ENCODE measurements around the gene USP31. TPM values are rescaled to one million over a fixed set of nuclear protein-coding genes. Genes with fewer than 3 reads are reported as not detected.
A peak's percentile ranks its signal among the peaks of the same experiment; 100 is the strongest.

Gene USP31
- total RNA-seq, 1 experiment from 2014 or later, result 11.3 TPM

DNA sequence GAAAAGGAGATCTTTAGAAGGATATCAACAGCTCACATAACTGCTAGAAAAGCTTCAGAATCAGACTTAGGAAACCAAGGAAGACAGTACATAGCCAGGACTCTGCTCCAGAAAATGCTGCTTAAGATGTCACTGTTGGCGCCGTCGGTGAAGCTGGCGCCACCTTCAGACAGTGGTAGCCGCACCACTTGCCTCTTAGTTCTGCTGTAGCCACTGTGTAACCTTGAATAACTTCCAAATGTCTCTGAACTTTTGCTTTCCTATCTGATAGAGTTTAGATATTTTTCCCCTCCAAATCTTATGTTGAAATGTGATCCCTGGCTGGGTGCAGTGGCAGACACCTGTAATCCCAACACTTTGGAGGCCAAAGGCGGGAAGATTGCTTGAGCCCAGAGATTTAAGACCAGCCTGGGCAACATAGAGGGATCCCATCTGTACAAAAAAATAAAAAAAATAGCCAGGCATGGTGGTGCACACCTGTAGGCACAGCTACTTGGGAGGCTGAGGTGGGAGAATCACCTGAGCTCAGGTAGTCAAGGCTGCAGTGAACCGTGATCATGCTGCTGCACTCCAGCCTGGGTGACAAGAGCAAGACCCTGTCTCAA, 6.3 kb upstream of the USP31 start:
- DNase-seq, result no peak
- no peak overlapping the region for H3K27ac Mint-ChIP-seq (ENCODE audit: unreplicated experiment)
- no peaks in the 10 kb centered on the region for H3K4me1 ChIP-seq
- TF ChIP-seq, protein P1, sequence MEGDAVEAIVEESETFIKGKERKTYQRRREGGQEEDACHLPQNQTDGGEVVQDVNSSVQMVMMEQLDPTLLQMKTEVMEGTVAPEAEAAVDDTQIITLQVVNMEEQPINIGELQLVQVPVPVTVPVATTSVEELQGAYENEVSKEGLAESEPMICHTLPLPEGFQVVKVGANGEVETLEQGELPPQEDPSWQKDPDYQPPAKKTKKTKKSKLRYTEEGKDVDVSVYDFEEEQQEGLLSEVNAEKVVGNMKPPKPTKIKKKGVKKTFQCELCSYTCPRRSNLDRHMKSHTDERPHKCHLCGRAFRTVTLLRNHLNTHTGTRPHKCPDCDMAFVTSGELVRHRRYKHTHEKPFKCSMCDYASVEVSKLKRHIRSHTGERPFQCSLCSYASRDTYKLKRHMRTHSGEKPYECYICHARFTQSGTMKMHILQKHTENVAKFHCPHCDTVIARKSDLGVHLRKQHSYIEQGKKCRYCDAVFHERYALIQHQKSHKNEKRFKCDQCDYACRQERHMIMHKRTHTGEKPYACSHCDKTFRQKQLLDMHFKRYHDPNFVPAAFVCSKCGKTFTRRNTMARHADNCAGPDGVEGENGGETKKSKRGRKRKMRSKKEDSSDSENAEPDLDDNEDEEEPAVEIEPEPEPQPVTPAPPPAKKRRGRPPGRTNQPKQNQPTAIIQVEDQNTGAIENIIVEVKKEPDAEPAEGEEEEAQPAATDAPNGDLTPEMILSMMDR (IDR thresholded peaks at IDR 0.05; ENCODE audit: insufficient read depth in 1 of 2, low read depth in 1 of 2, low read length in 1 of 2, severe bottlenecking in 1 of 2, unreplicated experiment in 1 of 2), result peak in 1 of 2 experiments; percentile 42
- peaks cover 4% of the 10 kb centered on the region for H3K27me3 Mint-ChIP-seq (ENCODE audit: insufficient read depth, unreplicated experiment)
- no peak overlapping the region for H3K4me3 Mint-ChIP-seq (ENCODE audit: unreplicated experiment)
- no peak overlapping the region for H3K4me3 ChIP-seq (ENCODE audit: low read depth, low read length)
- CTCF ChIA-PET, result no interaction called here
- H3K36me3 ChIP-seq (ENCODE audit: control insufficient read depth, insufficient read depth, low read length), result no peaks in the 10 kb centered on the region
- H3K36me3 Mint-ChIP-seq (ENCODE audit: insufficient read depth, unreplicated experiment), result no peaks in the 10 kb centered on the region
- intact Hi-C loops (cut with micrococcal nuclease; ENCODE audit: unreplicated experiment), result no loop called here
- no peaks in the 10 kb centered on the region for H3K9me3 Mint-ChIP-seq (ENCODE audit: unreplicated experiment)
- no peaks in the 10 kb centered on the region for H3K27me3 ChIP-seq (replicated peaks; ENCODE audit: control insufficient read depth, insufficient read depth, low read length)
- no peaks in the 10 kb centered on the region for H3K9me3 ChIP-seq
- POLR2A ChIA-PET, result no interaction called here
- no TSS peak for BruUV-seq (replicated peaks)
- H3K4me1 Mint-ChIP-seq (ENCODE audit: low read depth, unreplicated experiment), result no peaks in the 10 kb centered on the region

DNA sequence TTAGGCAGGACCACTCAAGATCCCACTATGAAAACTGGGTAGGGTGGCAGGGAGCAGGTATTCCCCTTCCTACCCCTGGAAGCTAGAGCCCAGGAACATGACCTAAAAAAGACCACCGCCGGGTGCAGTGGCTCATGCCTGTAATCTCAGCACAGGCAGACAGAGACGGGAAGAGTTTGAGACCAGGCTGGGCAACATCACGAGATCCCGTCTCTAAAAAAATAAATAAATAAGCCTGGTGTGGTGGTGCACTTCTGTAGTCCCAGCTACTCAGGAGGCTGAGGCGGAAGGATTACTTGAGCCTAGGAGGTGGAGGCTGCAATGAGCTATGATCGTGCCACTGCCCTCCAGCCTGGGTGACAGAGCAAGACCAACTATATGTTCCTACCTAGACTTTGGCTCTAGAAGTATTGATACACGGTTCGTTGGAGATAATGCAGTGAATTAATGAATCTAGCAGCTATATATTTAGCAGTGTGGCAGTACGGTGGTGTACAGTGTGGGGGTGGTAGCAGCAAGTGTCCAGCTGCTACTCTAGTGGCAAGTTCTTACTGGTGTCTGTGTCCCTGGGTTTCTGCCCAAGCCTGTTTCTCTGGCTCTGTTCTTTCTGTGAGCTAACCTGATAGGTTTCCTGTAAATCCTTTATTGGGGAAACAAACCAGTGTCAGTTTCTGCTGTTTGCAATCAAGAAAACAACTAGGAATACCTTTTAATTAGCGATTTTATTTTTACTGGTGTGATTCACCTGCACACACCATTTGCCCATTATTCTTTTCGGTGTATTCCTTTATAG, 3.3 kb upstream of the USP31 start:
- peaks cover 4% of the 10 kb centered on the region for H3K27me3 Mint-ChIP-seq (ENCODE audit: insufficient read depth, unreplicated experiment)
- intact Hi-C loops (cut with micrococcal nuclease; ENCODE audit: unreplicated experiment), result no loop called here
- no peaks in the 10 kb centered on the region for H3K9me3 Mint-ChIP-seq (ENCODE audit: unreplicated experiment)
- ChIA-PET POLR2A (no interaction called here), CTCF (no interaction called here)
- H3K36me3 Mint-ChIP-seq (ENCODE audit: insufficient read depth, unreplicated experiment), result peaks cover 5% of the 10 kb centered on the region
- H3K4me3 Mint-ChIP-seq (ENCODE audit: unreplicated experiment), result no peak overlapping the region
- H3K4me3 ChIP-seq (ENCODE audit: low read depth, low read length), result no peak overlapping the region
- TF ChIP-seq, protein P1 (IDR thresholded peaks at IDR 0.05; ENCODE audit: insufficient read depth in 1 of 2, low read depth in 1 of 2, low read length in 1 of 2, severe bottlenecking in 1 of 2, unreplicated experiment in 1 of 2), result no peak
- peaks cover under 1% of the 10 kb centered on the region; the same call in 1 of the 2 replicates for H3K4me1 ChIP-seq
- no peak overlapping the region for H3K27ac Mint-ChIP-seq (ENCODE audit: unreplicated experiment)
- no peaks in the 10 kb centered on the region for H3K27me3 ChIP-seq (replicated peaks; ENCODE audit: control insufficient read depth, insufficient read depth, low read length)
- no TSS peak for BruUV-seq (replicated peaks)
- H3K4me1 Mint-ChIP-seq (ENCODE audit: low read depth, unreplicated experiment), result no peaks in the 10 kb centered on the region
- H3K9me3 ChIP-seq, result no peaks in the 10 kb centered on the region
- no peaks in the 10 kb centered on the region for H3K36me3 ChIP-seq (ENCODE audit: control insufficient read depth, insufficient read depth, low read length)
- DNase-seq, result no peak

DNA sequence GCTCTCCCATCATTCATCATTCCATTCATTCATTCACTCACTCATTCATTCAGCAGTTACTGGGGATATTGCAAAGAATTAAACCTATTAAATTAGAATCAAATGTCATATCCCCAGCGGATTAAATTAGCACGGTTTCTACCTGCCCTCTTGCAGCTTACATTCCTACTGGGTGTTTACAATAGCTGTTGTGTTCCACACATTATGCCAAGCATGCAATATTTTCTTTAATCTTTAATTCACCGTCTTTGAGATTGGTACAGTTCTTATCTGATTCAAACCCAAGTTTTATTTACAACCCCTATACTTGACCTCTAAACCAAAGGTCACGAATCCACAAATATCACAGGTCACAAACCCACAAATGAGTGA, 727 bp upstream of the USP31 start:
- Mint-ChIP-seq H3K4me1 (ENCODE audit: low read depth, unreplicated experiment) (no peaks in the 10 kb centered on the region), H3K9me3 (ENCODE audit: unreplicated experiment) (no peaks in the 10 kb centered on the region), H3K27me3 (ENCODE audit: insufficient read depth, unreplicated experiment) (peaks cover under 1% of the 10 kb centered on the region), H3K4me3 (ENCODE audit: unreplicated experiment) (peak overlapping the region; percentile 92), H3K27ac (ENCODE audit: unreplicated experiment) (no peak overlapping the region), H3K36me3 (ENCODE audit: insufficient read depth, unreplicated experiment) (peaks cover 5% of the 10 kb centered on the region)
- intact Hi-C loops (cut with micrococcal nuclease; ENCODE audit: unreplicated experiment), result loop anchor here (1.0 to 5.0 kb wide), 2 partner anchors 68 to 284 kb away; no protein-coding TSS in a partner anchor
- Histone ChIP-seq H3K4me1 (peaks cover 8% of the 10 kb centered on the region), H3K36me3 (ENCODE audit: control insufficient read depth, insufficient read depth, low read length) (no peaks in the 10 kb centered on the region), H3K9me3 (no peaks in the 10 kb centered on the region), H3K4me3 (ENCODE audit: low read depth, low read length) (peak overlapping the region; percentile 53), H3K27me3 (replicated peaks; ENCODE audit: control insufficient read depth, insufficient read depth, low read length) (no peaks in the 10 kb centered on the region)
- no TSS peak for BruUV-seq (replicated peaks)
- POLR2A ChIA-PET, result no interaction called here
- no peak for DNase-seq
- TF ChIP-seq, protein P1 (IDR thresholded peaks at IDR 0.05; ENCODE audit: insufficient read depth in 1 of 2, low read depth in 1 of 2, low read length in 1 of 2, severe bottlenecking in 1 of 2, unreplicated experiment in 1 of 2), result no peak
- CTCF ChIA-PET, result no interaction called here
